OCI-LY7 (cell line): Measurements from ENCODE around the gene ENO2. TPM values are rescaled to one million over a fixed set of nuclear protein-coding genes. Genes with fewer than 3 reads are reported as not detected.

ENCODE experiments used
- BruUV-seq: library from RNA; stranded (reverse); fragments of 400-500 nt; replicated peaks from 2 replicates; lab custom pipeline; 2021; lab: Mats Ljungman, UMichigan
- CTCF ChIA-PET: fragments of 300-600 bp; sonication (Branson Sonifier 250); formaldehyde crosslinking; loops from one replicate; lab custom pipeline; 2022; ENCODE audit warnings: antibody characterized with exemption; ENCODE audit not compliant: unreplicated experiment; lab: Charles Lee
- POLR2A ChIA-PET: fragments of 300-600 bp; sonication (Branson Sonifier 250); formaldehyde crosslinking; loops from one replicate; lab custom pipeline; 2022; ENCODE audit warnings: antibody characterized with exemption; lab: Charles Lee
- DNase-seq: peaks from one replicate; pipeline ENCODE4 v3.0.0-alpha.2; 2015; ENCODE audit warnings: low spot score
- H2AFZ ChIP-seq: fragments of 200-600 bp; sonication (generic), shearing (Covaris generic); 2 replicates; pipeline ENCODE4 v1.6.1; 2014; ENCODE audit warnings: mild to moderate bottlenecking, antibody characterized with exemption, low read length, moderate library complexity
- H3K27ac ChIP-seq: fragments of 200-600 bp; sonication (generic); 2 replicates; pipeline ENCODE4 v1.5.1; 2014; ENCODE audit warnings: mixed run types, low read depth, mild to moderate bottlenecking, moderate library complexity, low read length, inconsistent platforms; ENCODE audit not compliant: poor library complexity, severe bottlenecking
- H3K36me3 ChIP-seq: fragments of 200-600 bp; sonication (generic); 2 replicates; pipeline ENCODE4 v1.6.1; 2014; ENCODE audit warnings: mild to moderate bottlenecking, antibody characterized with exemption, low read length, moderate library complexity, mixed read lengths; ENCODE audit not compliant: insufficient read depth
- H3K4me1 ChIP-seq: fragments of 200-600 bp; sonication (generic); 2 replicates; pipeline ENCODE4 v1.5.1; 2014; ENCODE audit warnings: mild to moderate bottlenecking, low read length; ENCODE audit not compliant: insufficient read depth, poor library complexity, severe bottlenecking
- H3K4me2 ChIP-seq: fragments of 200-600 bp; sonication (generic); 2 replicates; pipeline ENCODE4 v1.6.1; 2014; ENCODE audit warnings: mild to moderate bottlenecking, low read length
- H3K4me3 ChIP-seq: fragments of 200-600 bp; sonication (generic); 2 replicates; pipeline ENCODE4 v1.5.1; 2014; ENCODE audit warnings: mild to moderate bottlenecking, low read depth, low read length; ENCODE audit not compliant: poor library complexity, severe bottlenecking
- H3K79me2 ChIP-seq: fragments of 200-600 bp; sonication (generic); 2 replicates; pipeline ENCODE4 v1.6.1; 2016; ENCODE audit warnings: low read depth, mild to moderate bottlenecking, low read length, moderate library complexity, mixed read lengths; ENCODE audit not compliant: insufficient read depth
- H3K9me2 ChIP-seq: fragments of 200-600 bp; sonication (generic); 2 replicates; pipeline ENCODE4 v1.6.1; 2016; ENCODE audit warnings: mild to moderate bottlenecking, low read length, mixed read lengths; ENCODE audit not compliant: insufficient read depth
- H3K9me3 ChIP-seq: fragments of 200-600 bp; sonication (generic); 2 replicates; pipeline ENCODE4 v1.6.1; 2014; ENCODE audit warnings: mild to moderate bottlenecking, mixed run types, low read length, mixed read lengths
- H4K20me1 ChIP-seq: fragments of 200-600 bp; sonication (generic); 2 replicates; pipeline ENCODE4 v1.6.1; 2014; ENCODE audit warnings: mild to moderate bottlenecking, antibody characterized with exemption, low read length, moderate library complexity, mixed read lengths; ENCODE audit not compliant: insufficient read depth
- EZH2phosphoT487 ChIP-seq: fragments of 200-600 bp; sonication (generic); IDR thresholded peaks from 2 replicates; pipeline ENCODE4 v1.6.1; 2018; ENCODE audit warnings: low read depth, borderline replicate concordance, mild to moderate bottlenecking, mixed run types, antibody characterized with exemption, low read length, moderate library complexity, mixed read lengths
- intact Hi-C: fragments of 100-400 bp; cut with micrococcal nuclease; formaldehyde crosslinking; loops from one replicate; pipeline ENCODE4 v1.10.0; 2022; ENCODE audit not compliant: unreplicated experiment
- total RNA-seq, 2 experiments: library from RNA; depleted of rRNA in 1 of 2; stranded (reverse); fragments of >200 nt in 1 of 2; shearing (Covaris generic) in 1 of 2; gene quantifications; 2 replicates each; pipeline ENCODE4 v1.2.3, GENCODE V29; 2014 to 2022
- TF ChIP-seq, protein P1 (sequence below): fragments of 200-600 bp; sonication (generic); conservative IDR thresholded peaks from 2 replicates; pipeline ENCODE4 v1.5.1; 2014; ENCODE audit warnings: mild to moderate bottlenecking, antibody characterized with exemption, low read length, moderate library complexity, mixed read lengths

The ENO2 gene
- total RNA-seq, 2 experiments from 2014 or later, result 24.9 to 89.5 TPM

DNA sequence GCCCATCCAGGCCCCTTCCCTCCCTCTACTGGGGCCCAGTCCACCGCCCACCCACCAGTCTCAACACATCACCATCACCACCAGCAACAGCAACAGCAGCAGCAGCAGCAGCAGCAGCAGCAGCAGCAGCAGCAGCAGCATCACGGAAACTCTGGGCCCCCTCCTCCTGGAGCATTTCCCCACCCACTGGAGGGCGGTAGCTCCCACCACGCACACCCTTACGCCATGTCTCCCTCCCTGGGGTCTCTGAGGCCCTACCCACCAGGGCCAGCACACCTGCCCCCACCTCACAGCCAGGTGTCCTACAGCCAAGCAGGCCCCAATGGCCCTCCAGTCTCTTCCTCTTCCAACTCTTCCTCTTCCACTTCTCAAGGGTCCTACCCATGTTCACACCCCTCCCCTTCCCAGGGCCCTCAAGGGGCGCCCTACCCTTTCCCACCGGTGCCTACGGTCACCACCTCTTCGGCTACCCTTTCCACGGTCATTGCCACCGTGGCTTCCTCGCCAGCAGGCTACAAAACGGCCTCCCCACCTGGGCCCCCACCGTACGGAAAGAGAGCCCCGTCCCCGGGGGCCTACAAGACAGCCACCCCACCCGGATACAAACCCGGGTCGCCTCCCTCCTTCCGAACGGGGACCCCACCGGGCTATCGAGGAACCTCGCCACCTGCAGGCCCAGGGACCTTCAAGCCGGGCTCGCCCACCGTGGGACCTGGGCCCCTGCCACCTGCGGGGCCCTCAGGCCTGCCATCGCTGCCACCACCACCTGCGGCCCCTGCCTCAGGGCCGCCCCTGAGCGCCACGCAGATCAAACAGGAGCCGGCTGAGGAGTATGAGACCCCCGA is 22.5 kb downstream of the ENO2 start:
- Histone ChIP-seq H3K4me2 (peak overlapping the region; percentile 86), H3K9me2 (no peaks in the 10 kb centered on the region), H3K9me3 (no peaks in the 10 kb centered on the region), H2AFZ (peak overlapping the region; percentile 18; the same call in 1 of the 2 replicates), H4K20me1 (no peaks in the 10 kb centered on the region), H3K27ac (peak overlapping the region; percentile 87), H3K4me1 (peaks cover 20% of the 10 kb centered on the region), H3K4me3 (peak overlapping the region; percentile 81), H3K79me2 (peaks cover 5% of the 10 kb centered on the region; the same call in 1 of the 2 replicates), H3K36me3 (peaks cover 7% of the 10 kb centered on the region; the same call in 1 of the 2 replicates)
- no peak for TF ChIP-seq EZH2phosphoT487
- TF ChIP-seq, protein P1, sequence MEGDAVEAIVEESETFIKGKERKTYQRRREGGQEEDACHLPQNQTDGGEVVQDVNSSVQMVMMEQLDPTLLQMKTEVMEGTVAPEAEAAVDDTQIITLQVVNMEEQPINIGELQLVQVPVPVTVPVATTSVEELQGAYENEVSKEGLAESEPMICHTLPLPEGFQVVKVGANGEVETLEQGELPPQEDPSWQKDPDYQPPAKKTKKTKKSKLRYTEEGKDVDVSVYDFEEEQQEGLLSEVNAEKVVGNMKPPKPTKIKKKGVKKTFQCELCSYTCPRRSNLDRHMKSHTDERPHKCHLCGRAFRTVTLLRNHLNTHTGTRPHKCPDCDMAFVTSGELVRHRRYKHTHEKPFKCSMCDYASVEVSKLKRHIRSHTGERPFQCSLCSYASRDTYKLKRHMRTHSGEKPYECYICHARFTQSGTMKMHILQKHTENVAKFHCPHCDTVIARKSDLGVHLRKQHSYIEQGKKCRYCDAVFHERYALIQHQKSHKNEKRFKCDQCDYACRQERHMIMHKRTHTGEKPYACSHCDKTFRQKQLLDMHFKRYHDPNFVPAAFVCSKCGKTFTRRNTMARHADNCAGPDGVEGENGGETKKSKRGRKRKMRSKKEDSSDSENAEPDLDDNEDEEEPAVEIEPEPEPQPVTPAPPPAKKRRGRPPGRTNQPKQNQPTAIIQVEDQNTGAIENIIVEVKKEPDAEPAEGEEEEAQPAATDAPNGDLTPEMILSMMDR, result peak; percentile 67
- ChIA-PET POLR2A (interaction anchor here (0.6 to 2.3 kb wide), 8 partner anchors 9 to 56 kb away, joined by 3 to 8 read pairs (median 4); partner anchors contain the start of gene LRRC23), CTCF (interaction anchor here (0.6 to 1.0 kb wide), 2 partner anchors 45 to 64 kb away, joined by 3 to 5 read pairs; partner anchors contain the start of gene SPSB2)
- intact Hi-C loops, result loop anchor here (2.0 to 5.0 kb wide), 3 partner anchors 35 to 64 kb away; partner anchors contain the start of genes EMG1, PHB2 and SPSB2
- DNase-seq, result peak; percentile 82
- BruUV-seq, result no TSS peak

DNA sequence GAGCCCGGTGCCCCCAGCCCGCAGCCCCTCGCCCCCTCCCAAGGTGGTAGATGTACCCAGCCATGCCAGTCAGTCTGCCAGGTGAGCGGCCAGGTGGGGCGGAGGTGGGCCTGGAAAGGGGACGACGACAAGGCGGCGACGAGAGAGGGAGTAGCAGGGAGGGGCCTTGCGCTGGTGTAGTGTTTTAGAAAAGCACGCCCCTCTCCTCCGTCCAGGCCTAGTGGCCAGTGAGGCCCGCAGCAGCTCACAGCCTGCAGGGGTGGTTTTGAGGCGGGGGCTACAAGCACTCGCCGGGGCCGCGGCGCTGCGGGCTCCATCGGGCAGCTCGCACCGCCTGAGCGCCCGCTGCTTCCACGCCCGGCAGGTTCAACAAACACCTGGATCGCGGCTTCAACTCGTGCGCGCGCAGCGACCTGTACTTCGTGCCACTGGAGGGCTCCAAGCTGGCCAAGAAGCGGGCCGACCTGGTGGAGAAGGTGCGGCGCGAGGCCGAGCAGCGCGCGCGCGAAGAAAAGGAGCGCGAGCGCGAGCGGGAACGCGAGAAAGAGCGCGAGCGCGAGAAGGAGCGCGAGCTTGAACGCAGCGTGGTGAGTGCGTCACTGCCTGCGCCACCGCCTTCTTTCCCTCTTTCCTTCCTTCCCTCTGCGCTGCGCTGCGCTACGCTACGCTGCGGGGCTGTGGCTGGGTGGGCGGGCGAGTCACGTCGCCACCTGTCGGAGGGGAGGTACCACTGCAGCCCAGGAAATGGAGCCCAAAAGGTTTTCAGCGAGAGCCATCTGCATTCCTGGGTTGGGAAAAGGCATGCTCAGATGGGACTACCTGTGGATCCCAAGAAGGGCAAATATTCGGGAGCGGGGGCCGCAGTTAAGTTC is 23.3 kb downstream of the ENO2 start:
- H3K4me1 ChIP-seq, result peaks cover 15% of the 10 kb centered on the region
- no peaks in the 10 kb centered on the region for H3K9me3 ChIP-seq
- TF ChIP-seq, protein P1, result peak; percentile 93
- TF ChIP-seq EZH2phosphoT487, result no peak
- ChIA-PET CTCF (interaction anchor here (0.7 to 1.4 kb wide), 4 partner anchors 12 to 86 kb away, joined by 3 to 5 read pairs (median 4); partner anchors contain the start of genes CDCA3 and SPSB2), POLR2A (interaction anchor here (0.5 to 2.3 kb wide), 6 partner anchors 8 to 39 kb away, joined by 3 to 7 read pairs (median 4); no protein-coding TSS in a partner anchor)
- H3K36me3 ChIP-seq, result peaks cover 7% of the 10 kb centered on the region; the same call in 1 of the 2 replicates
- peaks cover 5% of the 10 kb centered on the region; the same call in 1 of the 2 replicates for H3K79me2 ChIP-seq
- DNase-seq, result peak; percentile 98
- intact Hi-C loops, result loop anchor here (2.0 to 5.0 kb wide), 3 partner anchors 35 to 65 kb away; partner anchors contain the start of genes EMG1, PHB2 and SPSB2
- peak overlapping the region; percentile 86 for H3K4me2 ChIP-seq
- peak overlapping the region; percentile 65; the same call in 1 of the 2 replicates for H2AFZ ChIP-seq
- H3K27ac ChIP-seq, result peak overlapping the region; percentile 87
- BruUV-seq, result TSS peak; percentile 84
- no peaks in the 10 kb centered on the region for H4K20me1 ChIP-seq
- no peaks in the 10 kb centered on the region for H3K9me2 ChIP-seq
- H3K4me3 ChIP-seq, result peak overlapping the region; percentile 81
